LNCaP clone FGC (cell line): ENCODE measurements around the gene OR2B6.

ENCODE experiments used
- DNase-seq: peaks from one replicate; pipeline ENCODE4 v3.0.0-alpha.2; 2011; ENCODE audit warnings: low read depth
- H3K4me3 ChIP-seq: 2 replicates; pipeline ENCODE4 v1.5.1; 2011; ENCODE audit warnings: mild to moderate bottlenecking, low read depth, low read length, control low read depth
- TF ChIP-seq, protein P1 (sequence below): IDR thresholded peaks from 2 replicates; pipeline ENCODE4 v1.5.1; 2012; ENCODE audit warnings: mild to moderate bottlenecking; ENCODE audit not compliant: control insufficient read depth, insufficient read depth; ENCODE audit errors: extremely low read depth

The OR2B6 gene

DNA sequence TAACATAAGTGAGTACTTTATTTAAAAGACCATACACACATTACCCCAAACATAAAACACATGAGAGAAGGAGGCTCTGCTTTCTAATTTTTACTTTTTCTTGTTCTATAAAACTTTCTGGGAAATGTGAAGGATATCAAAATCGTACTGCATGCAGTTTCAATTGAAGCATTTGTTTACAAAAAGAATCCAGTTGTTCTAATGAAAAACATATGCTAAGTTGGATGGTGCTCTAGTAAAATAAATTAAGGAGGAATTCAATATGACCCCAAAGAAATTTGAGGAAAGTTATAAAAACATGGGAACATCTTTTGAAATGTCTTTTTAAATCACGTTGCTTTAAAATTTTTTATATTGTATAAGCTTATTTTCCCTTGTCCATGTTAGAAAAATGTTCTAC lies 37.6 kb downstream of the OR2B6 start:
- TF ChIP-seq, protein P1, sequence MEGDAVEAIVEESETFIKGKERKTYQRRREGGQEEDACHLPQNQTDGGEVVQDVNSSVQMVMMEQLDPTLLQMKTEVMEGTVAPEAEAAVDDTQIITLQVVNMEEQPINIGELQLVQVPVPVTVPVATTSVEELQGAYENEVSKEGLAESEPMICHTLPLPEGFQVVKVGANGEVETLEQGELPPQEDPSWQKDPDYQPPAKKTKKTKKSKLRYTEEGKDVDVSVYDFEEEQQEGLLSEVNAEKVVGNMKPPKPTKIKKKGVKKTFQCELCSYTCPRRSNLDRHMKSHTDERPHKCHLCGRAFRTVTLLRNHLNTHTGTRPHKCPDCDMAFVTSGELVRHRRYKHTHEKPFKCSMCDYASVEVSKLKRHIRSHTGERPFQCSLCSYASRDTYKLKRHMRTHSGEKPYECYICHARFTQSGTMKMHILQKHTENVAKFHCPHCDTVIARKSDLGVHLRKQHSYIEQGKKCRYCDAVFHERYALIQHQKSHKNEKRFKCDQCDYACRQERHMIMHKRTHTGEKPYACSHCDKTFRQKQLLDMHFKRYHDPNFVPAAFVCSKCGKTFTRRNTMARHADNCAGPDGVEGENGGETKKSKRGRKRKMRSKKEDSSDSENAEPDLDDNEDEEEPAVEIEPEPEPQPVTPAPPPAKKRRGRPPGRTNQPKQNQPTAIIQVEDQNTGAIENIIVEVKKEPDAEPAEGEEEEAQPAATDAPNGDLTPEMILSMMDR: no peak
- DNase-seq: no peak
- H3K4me3 ChIP-seq: no peak overlapping the region

DNA sequence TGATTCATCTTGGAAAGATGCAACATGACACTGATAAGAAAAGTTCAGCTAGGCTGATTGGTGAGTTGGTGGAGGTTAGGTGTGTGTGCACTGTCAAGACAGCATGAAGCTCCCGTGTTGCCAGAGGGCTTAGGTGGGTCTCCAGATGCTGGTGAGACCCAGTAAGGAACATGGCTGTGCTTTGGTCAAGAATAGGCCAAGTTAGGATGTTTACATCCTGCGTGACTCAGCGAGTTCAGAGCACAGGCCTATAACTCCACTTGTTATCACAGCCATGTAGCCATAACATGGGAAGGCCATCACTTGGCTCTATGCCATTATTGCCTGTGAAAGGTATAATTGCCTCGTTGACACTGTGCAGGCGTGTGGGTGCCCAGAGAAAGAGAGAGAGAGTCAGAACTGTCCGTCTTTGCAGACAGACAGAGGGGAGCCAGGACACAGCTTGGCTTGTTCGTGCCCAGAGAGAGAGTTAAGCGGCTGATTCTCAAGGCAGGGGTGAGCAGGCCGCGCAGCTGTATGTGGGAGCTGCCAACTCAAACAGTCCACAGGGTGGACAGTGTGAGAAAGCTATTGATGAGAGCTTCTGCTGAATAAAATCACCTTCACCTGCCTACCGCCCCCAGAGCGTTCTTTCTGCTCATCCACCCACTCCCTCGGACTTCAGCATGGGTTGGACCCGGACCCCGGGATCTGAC lies 43.5 kb downstream of the OR2B6 start:
- H3K4me3 ChIP-seq: no peak overlapping the region
- DNase-seq: no peak
- TF ChIP-seq, protein P1: no peak

DNA sequence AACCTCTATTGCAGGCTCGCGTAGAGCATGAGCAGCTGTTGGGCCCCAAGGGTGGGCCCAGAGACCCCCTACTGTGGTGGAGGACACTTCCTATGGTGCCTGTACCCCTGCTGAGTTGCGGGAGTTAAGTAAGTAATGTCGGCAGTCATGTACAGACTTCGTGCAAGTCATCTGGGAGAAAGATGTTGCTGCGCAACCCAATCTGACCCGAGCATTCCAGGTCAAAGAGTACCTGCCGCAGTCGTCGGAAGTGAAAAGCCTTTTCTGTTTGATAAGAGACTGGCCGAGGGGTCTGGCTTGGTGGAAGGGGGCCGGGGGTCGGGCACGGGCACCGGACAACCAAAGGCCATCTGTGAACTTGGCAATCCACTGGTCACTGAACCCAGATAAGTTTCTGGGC lies 44.3 kb downstream of the OR2B6 start:
- TF ChIP-seq, protein P1: no peak
- DNase-seq: no peak
- H3K4me3 ChIP-seq: no peak overlapping the region

DNA sequence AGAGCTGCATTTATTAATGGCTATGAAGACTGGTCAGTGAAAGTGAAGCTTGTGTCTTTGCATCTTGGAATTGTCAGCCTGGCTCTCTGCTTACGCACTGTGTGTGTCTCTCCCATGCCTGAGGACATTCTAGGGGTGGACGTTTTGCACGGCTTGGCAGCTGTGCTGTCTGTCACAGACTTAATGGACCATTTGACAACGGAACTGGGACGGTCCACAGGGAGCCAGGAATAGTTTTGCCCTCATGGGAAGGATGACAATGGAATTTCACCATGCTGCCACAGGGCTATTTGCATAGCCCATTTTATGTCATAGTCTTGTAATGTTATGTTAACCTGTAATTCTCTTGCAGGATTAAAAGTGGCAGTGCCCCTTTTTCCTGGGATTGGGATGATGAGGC lies 44.7 kb downstream of the OR2B6 start:
- TF ChIP-seq, protein P1: no peak
- DNase-seq: no peak
- no peak overlapping the region for H3K4me3 ChIP-seq

DNA sequence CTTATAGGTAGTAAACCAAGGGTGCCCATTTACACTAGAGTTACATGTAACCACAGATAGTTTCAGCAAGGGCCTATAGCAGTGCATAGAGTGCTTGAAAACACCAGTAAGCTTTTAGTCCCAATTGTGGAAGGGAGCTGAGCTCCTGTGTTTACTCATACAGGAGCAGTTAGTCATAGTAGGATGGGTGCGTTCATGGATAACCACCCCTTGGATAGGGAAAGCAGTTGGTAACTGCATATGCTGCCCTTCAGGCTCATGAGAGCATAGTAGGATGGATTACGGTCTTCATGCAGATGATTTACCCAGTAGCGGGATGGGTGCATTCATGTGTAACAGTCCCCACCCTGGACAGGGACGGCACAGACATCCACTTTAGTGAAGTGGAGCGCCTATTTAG lies 45.1 kb downstream of the OR2B6 start:
- TF ChIP-seq, protein P1: no peak
- DNase-seq: no peak

DNA sequence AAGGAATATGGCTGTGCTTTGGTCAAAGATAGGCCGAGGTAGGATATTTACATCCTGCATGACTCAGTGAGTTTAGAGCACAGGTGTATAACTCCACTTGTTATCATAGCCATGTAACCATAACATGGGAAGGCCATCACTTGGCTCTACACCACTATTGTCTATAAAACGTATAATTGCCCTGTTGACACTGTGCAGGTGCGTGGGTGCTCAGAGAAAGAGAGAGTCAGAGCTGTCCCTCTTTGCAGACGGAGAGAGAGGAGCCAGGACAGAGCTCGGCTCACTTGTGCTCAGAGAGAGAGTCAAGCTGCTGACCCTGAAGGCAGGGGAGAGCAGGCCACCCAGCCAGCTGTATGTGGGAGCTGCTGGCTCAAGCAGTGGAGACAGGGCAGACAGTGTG lies 46.0 kb downstream of the OR2B6 start:
- no peak overlapping the region for H3K4me3 ChIP-seq
- TF ChIP-seq, protein P1: no peak
- DNase-seq: no peak

More for the DNA sequence above, 45.1 kb downstream of the OR2B6 start:
- H3K4me3 ChIP-seq: no peak overlapping the region

DNA sequence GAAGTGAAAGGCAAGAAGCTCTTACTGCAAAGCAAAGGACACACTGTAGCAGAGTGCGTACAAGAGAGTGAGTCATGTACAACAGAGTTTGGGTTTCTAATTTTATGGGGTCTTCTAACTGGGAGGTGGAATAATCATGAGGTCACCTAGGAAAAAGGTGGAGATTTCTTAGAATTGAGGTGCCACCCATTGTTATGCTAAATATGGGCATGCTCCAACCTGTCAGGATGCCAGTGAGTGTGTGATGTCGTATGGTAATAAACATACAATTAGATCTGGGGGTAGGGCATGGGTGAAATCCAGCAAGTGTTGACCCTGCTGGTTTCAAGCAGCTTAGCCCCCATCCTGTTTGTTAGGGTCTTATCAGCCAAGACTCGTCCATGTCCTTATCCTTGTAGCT lies 46.6 kb downstream of the OR2B6 start:
- DNase-seq: no peak
- TF ChIP-seq, protein P1: no peak
- H3K4me3 ChIP-seq: no peak overlapping the region
